HG02678 (cell line): Measurements from ENCODE around the gene CDH22.

Experiments
- ATAC-seq: cut with Tn5 transposase; IDR thresholded peaks from one replicate; pipeline ENCODE4 v1.9.1; 2021; ENCODE audit warnings: mild to moderate bottlenecking, moderate library complexity; ENCODE audit not compliant: unreplicated experiment

The CDH22 gene

GRCh38 chr20:46174469-46175126, 133.7 kb downstream of the CDH22 start:
- no peak for ATAC-seq

GRCh38 chr20:46173652-46174468, 134.4 kb downstream of the CDH22 start:
- no peak for ATAC-seq

- ATAC-seq: no peak
Measured at GRCh38 chr20:46172961-46173536, 135.2 kb downstream of the CDH22 start.

- no peak for ATAC-seq
Measured at GRCh38 chr20:46172455-46172854, 135.8 kb downstream of the CDH22 start.

GRCh38 chr20:46171909-46172308, 136.4 kb downstream of the CDH22 start:
- ATAC-seq: no peak

- ATAC-seq: no peak
Measured at GRCh38 chr20:46171476-46171875, 136.8 kb downstream of the CDH22 start.

GRCh38 chr20:46169245-46170171, 138.8 kb downstream of the CDH22 start:
- no peak for ATAC-seq

GRCh38 chr20:46168438-46168837, 139.9 kb downstream of the CDH22 start:
- ATAC-seq: no peak

GRCh38 chr20:46167080-46167479, 141.2 kb downstream of the CDH22 start:
- no peak for ATAC-seq

- ATAC-seq: no peak
Measured at GRCh38 chr20:46164254-46164653, 144.0 kb downstream of the CDH22 start.

- no peak for ATAC-seq
Measured at GRCh38 chr20:46161921-46162320, 146.4 kb downstream of the CDH22 start.

- ATAC-seq: no peak
Measured at GRCh38 chr20:46160661-46161060, 147.6 kb downstream of the CDH22 start.

GRCh38 chr20:46159101-46159897, 149.0 kb downstream of the CDH22 start:
- no peak for ATAC-seq

- ATAC-seq: no peak
Measured at GRCh38 chr20:46158476-46158987, 149.8 kb downstream of the CDH22 start.

GRCh38 chr20:46157625-46158024, 150.7 kb downstream of the CDH22 start:
- ATAC-seq: no peak

- ATAC-seq: no peak
Measured at GRCh38 chr20:46157076-46157592, 151.2 kb downstream of the CDH22 start.

GRCh38 chr20:46156065-46156464, 152.2 kb downstream of the CDH22 start:
- no peak for ATAC-seq

- ATAC-seq: no peak
Measured at GRCh38 chr20:46154796-46155195, 153.5 kb downstream of the CDH22 start.

- no peak for ATAC-seq
Measured at GRCh38 chr20:46154305-46154704, 154.0 kb downstream of the CDH22 start.
